BJ (cell line): ENCODE results near the gene LAIR2. TPM values are rescaled to one million over a fixed set of nuclear protein-coding genes. Genes with fewer than 3 reads are reported as not detected.
"Not testable (repeated sequence)": the region's sequence is repeated elsewhere in the genome, so short reads cannot be mapped to it uniquely, and the experiment has no call there.

Source experiments
- CTCF ChIA-PET: fragments of 350-600 bp; formaldehyde crosslinking; extraction: SDS; loops from one replicate; lab custom pipeline; 2021; ENCODE audit warnings: antibody characterized with exemption, inconsistent platforms; lab: Yijun Ruan, JAX
- POLR2A ChIA-PET: fragments of 300-600 bp; sonication (Branson Sonifier 250); formaldehyde crosslinking; extraction: SDS; loops from one replicate; lab custom pipeline; 2021; ENCODE audit warnings: antibody characterized with exemption; lab: Charles Lee
- DNase-seq: peaks from one replicate; pipeline ENCODE4 v3.0.0-alpha.2; 2011; ENCODE audit warnings: low read depth
- H3K27me3 ChIP-seq: 2 replicates; pipeline ENCODE4 v1.6.0; 2011; ENCODE audit warnings: low read length; ENCODE audit not compliant: control insufficient read depth, insufficient read depth
- H3K36me3 ChIP-seq: 2 replicates; pipeline ENCODE4 v1.5.1; 2011; ENCODE audit warnings: low read length; ENCODE audit not compliant: control insufficient read depth, insufficient read depth
- H3K4me3 ChIP-seq: 2 replicates; pipeline ENCODE4 v1.5.1; 2011; ENCODE audit warnings: low read depth, mild to moderate bottlenecking, control low read depth, low read length
- polyA plus RNA-seq: library from polyadenylated mRNA; depleted of rRNA; stranded (reverse); fragments of >200 nt; gene quantifications from 2 replicates; pipeline ENCODE4 v1.2.3, GENCODE V29; 2011
- TF ChIP-seq, protein P1 (sequence below): IDR thresholded peaks from 2 replicates; pipeline ENCODE4 v1.5.1; 2011; ENCODE audit warnings: low read depth, mild to moderate bottlenecking, control low read depth, inconsistent platforms, low read length, moderate library complexity; ENCODE audit not compliant: insufficient read depth

LAIR2 gene
- polyA plus RNA-seq, 1 experiment, result not detected

DNA sequence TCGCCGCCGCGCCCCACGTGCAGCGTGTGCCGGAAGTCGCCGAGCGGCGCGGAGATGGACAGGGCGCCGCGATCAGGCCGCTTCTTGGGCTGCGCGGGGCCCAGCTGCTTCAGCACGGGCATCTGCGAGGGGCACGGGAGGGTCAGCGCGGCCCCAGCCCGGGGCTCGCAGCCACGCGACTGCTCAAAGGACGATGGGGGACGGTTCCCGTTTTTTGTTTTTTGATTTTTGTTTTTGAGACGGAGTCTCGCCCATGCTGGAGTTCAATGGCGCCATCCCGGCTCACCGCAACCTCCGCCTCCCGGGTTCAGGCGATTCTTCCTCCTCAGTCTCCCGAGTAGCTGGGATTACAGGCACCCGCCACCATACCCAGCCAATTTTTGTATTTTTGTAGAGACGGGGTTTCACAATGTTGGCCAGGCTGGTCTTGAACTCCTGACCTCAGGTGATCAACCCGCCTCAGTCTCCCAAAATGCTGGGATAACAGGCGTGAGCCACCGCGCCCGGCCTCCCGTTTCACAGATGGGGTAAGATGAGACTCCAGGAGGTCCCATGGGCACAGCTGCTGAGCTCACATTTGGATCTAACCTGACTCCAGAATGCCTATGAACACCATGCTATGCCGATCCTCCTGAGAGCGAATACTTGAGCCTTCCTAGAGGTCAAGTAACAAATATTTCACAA, 37.1 kb upstream of the LAIR2 start:
- peaks cover 16% of the 10 kb centered on the region for H3K36me3 ChIP-seq
- TF ChIP-seq, protein P1, sequence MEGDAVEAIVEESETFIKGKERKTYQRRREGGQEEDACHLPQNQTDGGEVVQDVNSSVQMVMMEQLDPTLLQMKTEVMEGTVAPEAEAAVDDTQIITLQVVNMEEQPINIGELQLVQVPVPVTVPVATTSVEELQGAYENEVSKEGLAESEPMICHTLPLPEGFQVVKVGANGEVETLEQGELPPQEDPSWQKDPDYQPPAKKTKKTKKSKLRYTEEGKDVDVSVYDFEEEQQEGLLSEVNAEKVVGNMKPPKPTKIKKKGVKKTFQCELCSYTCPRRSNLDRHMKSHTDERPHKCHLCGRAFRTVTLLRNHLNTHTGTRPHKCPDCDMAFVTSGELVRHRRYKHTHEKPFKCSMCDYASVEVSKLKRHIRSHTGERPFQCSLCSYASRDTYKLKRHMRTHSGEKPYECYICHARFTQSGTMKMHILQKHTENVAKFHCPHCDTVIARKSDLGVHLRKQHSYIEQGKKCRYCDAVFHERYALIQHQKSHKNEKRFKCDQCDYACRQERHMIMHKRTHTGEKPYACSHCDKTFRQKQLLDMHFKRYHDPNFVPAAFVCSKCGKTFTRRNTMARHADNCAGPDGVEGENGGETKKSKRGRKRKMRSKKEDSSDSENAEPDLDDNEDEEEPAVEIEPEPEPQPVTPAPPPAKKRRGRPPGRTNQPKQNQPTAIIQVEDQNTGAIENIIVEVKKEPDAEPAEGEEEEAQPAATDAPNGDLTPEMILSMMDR, result no peak
- H3K4me3 ChIP-seq, result no peak overlapping the region
- ChIA-PET POLR2A (no interaction called here), CTCF (interaction anchor here (0.7 kb wide), 1 partner anchor 17 kb away, joined by 3 read pairs; the partner anchor contains the start of gene LENG8)
- H3K27me3 ChIP-seq, result no peaks in the 10 kb centered on the region
- no peak for DNase-seq

DNA sequence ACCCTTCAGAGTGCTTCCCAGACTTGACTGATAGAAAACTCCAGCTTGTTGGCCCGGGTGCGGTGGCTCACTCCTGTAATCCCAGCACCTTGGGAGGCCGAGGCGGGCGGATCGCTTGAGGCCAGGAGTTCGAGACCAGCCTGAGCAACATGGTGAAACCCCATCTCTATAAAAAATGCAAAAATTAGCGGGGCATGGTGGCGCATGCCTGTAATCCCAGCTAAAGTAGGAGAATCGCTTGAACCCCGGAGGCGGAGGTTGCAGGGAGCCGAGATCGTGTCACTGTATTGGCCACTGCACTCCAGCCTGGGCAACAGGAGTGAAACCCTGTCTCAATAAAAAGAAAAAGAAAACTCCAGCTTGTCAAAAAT, 36.5 kb upstream of the LAIR2 start:
- DNase-seq, H3K27me3 ChIP-seq, POLR2A ChIA-PET, H3K4me3 ChIP-seq: not testable (repeated sequence)
- peaks cover 12% of the 10 kb centered on the region for H3K36me3 ChIP-seq
- CTCF ChIA-PET, result interaction anchor here (0.7 kb wide), 2 partner anchors 13 to 17 kb away, joined by 3 to 4 read pairs; partner anchors contain the start of gene LENG8

DNA sequence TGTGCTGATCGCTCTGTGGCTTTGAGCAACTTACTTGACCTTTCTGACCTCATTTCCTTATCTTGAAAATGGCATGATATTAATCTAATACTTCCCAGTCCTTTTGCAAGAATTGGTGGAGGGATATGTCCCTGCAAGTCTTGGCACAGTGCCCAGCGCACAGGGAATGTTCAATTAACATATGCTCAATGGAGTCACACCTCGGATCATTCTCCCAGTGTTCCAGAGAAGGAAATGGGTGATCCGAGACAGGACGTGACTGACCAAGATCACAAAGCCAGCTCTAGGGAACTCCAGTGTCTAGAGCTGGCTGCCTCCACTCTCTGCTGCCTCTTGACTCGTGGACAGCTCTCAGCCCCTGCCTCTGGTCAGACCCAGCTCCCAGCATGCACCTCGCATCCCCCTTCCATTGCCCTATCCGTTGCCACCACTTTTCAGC, 33.1 kb upstream of the LAIR2 start:
- Histone ChIP-seq H3K27me3 (no peaks in the 10 kb centered on the region), H3K4me3 (no peak overlapping the region), H3K36me3 (peaks cover 5% of the 10 kb centered on the region)
- no peak for DNase-seq
- ChIA-PET POLR2A (no interaction called here), CTCF (interaction anchor here (1.1 kb wide), 1 partner anchor 11 kb away, joined by 3 read pairs; no protein-coding TSS in a partner anchor)
- TF ChIP-seq, protein P1, result no peak

DNA sequence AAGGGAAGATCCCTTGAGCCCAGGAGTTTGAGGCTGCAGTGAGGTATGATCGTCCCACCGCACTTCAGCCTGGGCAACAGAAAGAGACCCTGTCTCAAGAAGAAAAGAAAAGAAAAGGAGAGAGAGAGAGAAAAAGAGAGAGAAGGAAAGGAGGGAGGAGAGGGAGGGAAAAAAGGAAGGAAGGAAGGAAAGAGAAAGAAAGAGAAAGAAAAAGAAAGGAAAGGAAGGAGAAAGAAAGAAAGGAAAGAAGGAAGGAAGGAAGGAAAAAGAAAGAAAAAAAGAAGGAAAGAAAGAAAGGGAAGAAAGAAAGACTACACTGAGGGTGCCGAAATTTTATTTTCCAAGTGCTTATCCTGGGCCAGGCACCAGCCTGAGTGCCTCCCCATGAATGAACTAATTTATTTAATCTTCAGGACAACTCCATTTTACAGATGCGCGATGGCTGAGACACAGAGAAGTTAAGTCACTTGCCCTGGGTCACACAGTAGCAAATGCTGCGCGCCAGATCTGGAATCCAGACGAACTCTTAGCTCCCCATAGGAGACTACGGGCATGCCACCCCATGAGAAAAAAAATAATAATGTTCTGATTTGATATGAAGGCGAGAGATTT, 32.2 kb upstream of the LAIR2 start:
- H3K36me3 ChIP-seq, result peaks cover 5% of the 10 kb centered on the region
- H3K4me3 ChIP-seq, result no peak overlapping the region
- ChIA-PET POLR2A (no interaction called here), CTCF (no interaction called here)
- H3K27me3 ChIP-seq, result no peaks in the 10 kb centered on the region
- no peak for DNase-seq
- TF ChIP-seq, protein P1, result no peak

DNA sequence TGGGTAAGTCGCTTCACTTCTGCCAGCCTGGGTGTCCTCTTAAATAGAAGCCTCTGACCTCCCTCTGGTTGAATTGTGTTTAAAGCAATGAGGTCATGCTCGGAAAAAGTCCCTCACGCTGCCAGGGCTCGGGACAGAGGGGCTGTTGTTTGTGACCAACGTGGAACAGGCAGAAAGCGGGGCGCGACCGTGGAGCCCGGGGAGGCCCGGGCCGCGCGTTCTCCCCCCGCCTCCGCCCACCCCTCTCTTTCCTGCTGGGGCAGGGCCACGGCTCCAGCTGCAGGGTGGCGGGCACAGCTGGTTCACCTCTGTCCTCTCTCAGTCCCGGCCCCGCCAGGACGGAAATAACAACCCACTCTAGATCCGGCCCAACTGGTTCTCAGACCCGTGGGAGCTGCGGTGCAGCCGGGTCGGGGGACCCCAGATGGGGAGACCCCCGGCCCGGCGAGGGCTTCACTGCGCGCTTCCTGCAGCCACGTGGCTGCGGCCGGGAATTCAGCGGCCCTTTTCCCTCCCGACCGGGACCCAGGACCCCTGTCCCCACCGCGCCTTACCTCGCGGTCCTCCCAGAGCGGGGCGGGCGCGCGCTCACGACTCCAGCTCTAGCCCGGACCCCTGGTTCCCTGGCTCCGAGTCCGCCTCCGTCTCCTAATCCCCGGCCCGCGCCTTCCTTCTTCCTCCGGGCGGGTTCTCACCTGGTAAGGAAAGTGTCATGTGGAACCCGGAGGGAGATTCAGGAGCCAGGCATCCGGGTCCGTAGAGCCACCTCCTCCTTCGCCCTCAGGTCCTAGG, 31.4 kb upstream of the LAIR2 start:
- TF ChIP-seq, protein P1, result no peak
- Histone ChIP-seq H3K36me3 (peaks cover 5% of the 10 kb centered on the region), H3K27me3 (no peaks in the 10 kb centered on the region), H3K4me3 (peak overlapping the region; percentile 59)
- CTCF ChIA-PET, result no interaction called here
- DNase-seq, result no peak
- POLR2A ChIA-PET, result no interaction called here
